MM.1S (cell line): Measurements from ENCODE around the gene FATE1.

ENCODE experiments used
- CTCF ChIP-seq: fragments of 300-600 bp; sonication (generic); IDR thresholded peaks from 2 replicates; pipeline ENCODE4 v1.5.1; 2016; ENCODE audit warnings: antibody characterized with exemption, low read length, mixed read lengths
- EZH2phosphoT487 ChIP-seq: fragments of 300-600 bp; sonication (generic); IDR thresholded peaks from 2 replicates; pipeline ENCODE4 v1.6.1; 2018; ENCODE audit warnings: antibody characterized with exemption, low read length

DNA sequence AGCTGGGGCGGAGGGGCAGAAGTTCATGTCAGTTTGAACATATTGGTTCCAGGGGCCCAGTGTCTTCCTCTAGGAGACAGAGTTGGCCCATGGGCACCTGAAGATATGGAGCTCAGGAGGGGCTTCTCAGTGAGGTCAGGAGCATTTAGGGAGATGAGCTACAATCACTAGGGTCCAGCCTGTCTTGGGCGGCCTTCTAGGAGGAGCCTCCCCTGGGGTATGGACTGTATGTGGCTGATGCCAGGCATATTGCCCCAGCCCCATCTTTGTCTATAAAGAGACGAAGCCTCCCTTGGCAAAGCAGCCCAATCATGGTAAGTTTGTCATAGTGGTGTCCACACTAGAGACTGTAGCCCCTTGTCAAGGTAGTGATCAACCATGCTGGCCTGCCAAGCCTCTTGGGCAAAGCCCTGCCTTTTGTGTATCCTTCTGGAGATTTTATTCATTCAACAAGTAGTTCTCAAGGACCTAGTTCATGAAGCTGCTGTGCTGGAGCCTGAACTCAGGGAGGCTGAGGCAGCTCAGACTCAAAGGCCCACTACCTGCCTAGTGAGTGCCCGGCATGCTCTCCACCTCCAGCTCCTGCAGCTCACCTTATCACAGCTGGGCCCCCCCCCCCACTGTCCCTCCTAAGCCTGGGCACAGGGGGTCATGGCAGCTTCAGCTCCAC, 13.4 kb downstream of the FATE1 start:
- TF ChIP-seq CTCF: no peak
- TF ChIP-seq EZH2phosphoT487: no peak
